Thyroid gland (tissue), 4 donors: ENCODE data around the gene HECTD4. TPM values are rescaled to one million over a fixed set of nuclear protein-coding genes. Genes with fewer than 3 reads are reported as not detected.
"Not testable (repeated sequence)": the region's sequence is repeated elsewhere in the genome, so short reads cannot be mapped to it uniquely, and the experiment has no call there.

Source experiments
- DNase-seq, 2 donors: peaks; one replicate each; pipeline ENCODE4 v3.0.0-alpha.2; 2019
- H3K27ac ChIP-seq, 3 donors: fragments of 200-600 bp; sonication (generic); 1 replicate in 2 of 3; 2 replicates in 1 of 3; pipeline ENCODE4 v1.5.1; 2016 to 2019; ENCODE audit warnings: mild to moderate bottlenecking in 1 of 3, moderate library complexity in 1 of 3
- H3K27me3 ChIP-seq: fragments of 200-600 bp; sonication (generic); one replicate; pipeline ENCODE4 v1.5.1; 2019
- H3K36me3 ChIP-seq, 2 donors: fragments of 200-600 bp; sonication (generic); one replicate each; pipeline ENCODE4 v1.5.1; 2016 to 2019
- H3K4me1 ChIP-seq, 2 donors: fragments of 200-600 bp; sonication (generic); one replicate each; pipeline ENCODE4 v1.5.1; 2017 to 2019
- H3K4me3 ChIP-seq, 3 donors: fragments of 200-600 bp; sonication (generic); replicated peaks in 1 of 3; 1 replicate in 2 of 3; 2 replicates in 1 of 3; pipeline ENCODE4 v1.5.1; 2016; ENCODE audit warnings: mild to moderate bottlenecking in 1 of 3
- H3K9me3 ChIP-seq: fragments of 200-600 bp; sonication (generic); one replicate; pipeline ENCODE4 v1.5.1; 2017
- POLR2A ChIP-seq, 2 donors: fragments of 450-650 bp; IDR thresholded peaks; one replicate each; pipeline ENCODE4 v1.6.1; 2017; ENCODE audit warnings: antibody characterized with exemption in 2 of 2, mild to moderate bottlenecking in 2 of 2, moderate library complexity in 1 of 2
- WGBS, 2 donors: methylation state at CpG; one replicate each; pipeline ENCODE4 v1.1.5; 2017; 5-methylcytosine and 5-hydroxymethylcytosine counted together
- intact Hi-C: fragments of 100-400 bp; cut with DNase I; formaldehyde crosslinking; loops from one replicate; pipeline ENCODE4 v1.15.1; 2023
- total RNA-seq, 4 donors: library from RNA; depleted of rRNA; stranded (reverse); fragments of >200 nt; gene quantifications; one replicate each; pipeline ENCODE4 v1.2.3, GENCODE V29; 2016
- TF ChIP-seq, protein P1 (sequence below), 6 experiments: fragments of 200-600 bp in 3 of 6; fragments of 450-650 bp in 3 of 6; sonication (generic) in 3 of 6; IDR thresholded peaks; one replicate each; pipeline ENCODE4 v1.5.1; 2016 to 2019; ENCODE audit warnings: antibody characterized with exemption in 6 of 6, mild to moderate bottlenecking in 2 of 6, inconsistent platforms in 1 of 6, moderate library complexity in 1 of 6

HECTD4 gene
- total RNA-seq, 4 donors from 2014 or later, result 68.5 to 115 (median 79.6) TPM

DNA sequence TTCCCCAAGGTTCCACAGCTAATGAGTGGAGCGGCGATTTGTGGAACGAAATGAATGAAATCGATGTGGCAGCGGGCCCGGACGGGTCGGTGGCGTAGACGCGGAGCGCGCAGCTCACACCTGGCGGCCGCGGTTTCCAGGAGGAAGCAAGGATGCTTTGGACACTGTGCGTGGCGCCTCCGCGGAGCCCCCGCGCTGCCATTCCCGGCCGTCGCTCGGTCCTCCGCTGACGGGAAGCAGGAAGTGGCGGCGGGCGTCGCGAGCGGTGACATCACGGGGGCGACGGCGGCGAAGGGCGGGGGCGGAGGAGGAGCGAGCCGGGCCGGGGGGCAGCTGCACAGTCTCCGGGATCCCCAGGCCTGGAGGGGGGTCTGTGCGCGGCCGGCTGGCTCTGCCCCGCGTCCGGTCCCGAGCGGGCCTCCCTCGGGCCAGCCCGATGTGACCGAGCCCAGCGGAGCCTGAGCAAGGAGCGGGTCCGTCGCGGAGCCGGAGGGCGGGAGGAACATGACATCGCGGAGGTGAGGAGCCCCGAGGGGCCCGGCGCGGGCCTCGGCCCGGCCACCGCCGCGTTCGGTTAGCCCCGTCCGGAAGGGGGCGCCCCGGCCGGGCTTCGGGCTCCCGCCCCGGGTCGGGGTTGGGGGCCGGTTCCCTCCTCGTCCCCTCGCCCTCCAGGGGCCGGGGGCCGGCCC is 36.5 kb upstream of the HECTD4 start, which contains the start of gene PTPN11:
TSS of gene PTPN11 (plus strand) at position 340 of the 689 bp plus-strand sequence. CDS start at position 505, 165 bp downstream.
- peak in 1 of 2 donors; percentile 87 for TF ChIP-seq POLR2A (IDR thresholded peaks at IDR 0.05)
- TF ChIP-seq, protein P1, sequence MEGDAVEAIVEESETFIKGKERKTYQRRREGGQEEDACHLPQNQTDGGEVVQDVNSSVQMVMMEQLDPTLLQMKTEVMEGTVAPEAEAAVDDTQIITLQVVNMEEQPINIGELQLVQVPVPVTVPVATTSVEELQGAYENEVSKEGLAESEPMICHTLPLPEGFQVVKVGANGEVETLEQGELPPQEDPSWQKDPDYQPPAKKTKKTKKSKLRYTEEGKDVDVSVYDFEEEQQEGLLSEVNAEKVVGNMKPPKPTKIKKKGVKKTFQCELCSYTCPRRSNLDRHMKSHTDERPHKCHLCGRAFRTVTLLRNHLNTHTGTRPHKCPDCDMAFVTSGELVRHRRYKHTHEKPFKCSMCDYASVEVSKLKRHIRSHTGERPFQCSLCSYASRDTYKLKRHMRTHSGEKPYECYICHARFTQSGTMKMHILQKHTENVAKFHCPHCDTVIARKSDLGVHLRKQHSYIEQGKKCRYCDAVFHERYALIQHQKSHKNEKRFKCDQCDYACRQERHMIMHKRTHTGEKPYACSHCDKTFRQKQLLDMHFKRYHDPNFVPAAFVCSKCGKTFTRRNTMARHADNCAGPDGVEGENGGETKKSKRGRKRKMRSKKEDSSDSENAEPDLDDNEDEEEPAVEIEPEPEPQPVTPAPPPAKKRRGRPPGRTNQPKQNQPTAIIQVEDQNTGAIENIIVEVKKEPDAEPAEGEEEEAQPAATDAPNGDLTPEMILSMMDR (IDR thresholded peaks at IDR 0.05), result peak in 3 of 6 experiments; percentile 21 to 45 (median 31)
- 0 to 1% methylated on average over 19 to 25 of the region's 89 CpGs for WGBS, 2 donors
- Histone ChIP-seq H3K9me3 (no peaks in the 10 kb centered on the region), H3K4me3 (peak within 1 kb of the TSS; percentile 44 to 99 (median 95)), H3K27ac (peak within 1 kb of the TSS; percentile 90 to 95 (median 92)), H3K36me3 (no peaks in the 10 kb centered on the region), H3K4me1 (peaks cover 15% of the 10 kb centered on the region in 2 donors), H3K27me3 (no peaks in the 10 kb centered on the region)
- intact Hi-C loops, result no loop called here
- DNase-seq, result peak; percentile 81 to 83

DNA sequence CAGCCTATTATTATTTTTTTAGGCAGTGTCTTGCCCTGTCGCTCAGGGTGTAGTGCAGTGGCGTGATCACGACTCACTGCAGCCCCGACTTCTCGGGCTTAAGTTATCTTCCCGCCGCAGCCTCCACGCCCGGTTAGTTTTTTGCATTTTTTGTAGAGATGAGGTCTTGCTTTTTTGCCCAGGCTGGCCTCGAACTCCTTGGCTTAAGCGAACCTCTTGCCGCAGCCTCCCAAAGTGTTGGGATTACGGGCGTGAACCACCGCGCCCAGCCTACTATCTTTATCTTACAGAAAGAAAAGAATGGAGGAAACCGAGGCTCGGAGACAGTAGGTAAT is 36.0 kb upstream of the HECTD4 start:
- WGBS, 2 donors, result 1 to 4% methylated on average over 18 of the region's 18 CpGs
- Histone ChIP-seq H3K27me3 (no peaks in the 10 kb centered on the region), H3K4me3 (peak overlapping the region; percentile 44 to 99 (median 95)), H3K4me1 (peaks cover 15% of the 10 kb centered on the region in 2 donors), H3K27ac (peak overlapping the region; percentile 90 to 95 (median 92)), H3K36me3 (no peaks in the 10 kb centered on the region), H3K9me3 (no peaks in the 10 kb centered on the region)
- TF ChIP-seq POLR2A (IDR thresholded peaks at IDR 0.05), result no peak
- no peak for DNase-seq
- intact Hi-C loops, result no loop called here

DNA sequence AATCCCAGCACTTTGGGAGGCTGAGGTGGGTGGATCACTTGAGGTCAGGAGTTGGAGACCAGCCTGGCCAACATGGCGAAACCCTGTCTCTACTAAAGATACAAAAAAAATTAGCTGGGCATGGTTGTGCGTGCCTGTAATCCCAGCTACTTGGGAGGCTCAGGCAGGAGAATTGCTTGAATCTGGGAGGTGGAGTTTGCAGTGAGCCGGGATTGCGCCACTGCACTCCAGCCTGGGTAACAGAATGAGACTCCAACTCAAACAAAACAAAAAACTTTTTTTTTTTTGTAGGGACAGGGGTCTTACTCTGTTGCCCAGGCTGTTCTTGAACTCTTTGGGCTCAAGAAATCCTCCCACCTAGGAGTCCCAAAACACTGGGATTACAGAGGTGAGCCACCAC is 33.2 kb upstream of the HECTD4 start:
- H3K27me3 ChIP-seq, H3K9me3 ChIP-seq, H3K27ac ChIP-seq, H3K36me3 ChIP-seq, DNase-seq, H3K4me3 ChIP-seq, intact Hi-C loops: not testable (repeated sequence)
- peaks cover 15% of the 10 kb centered on the region in 2 donors for H3K4me1 ChIP-seq
- 84 to 100% methylated on average over 4 of the region's 4 CpGs for WGBS, 2 donors

DNA sequence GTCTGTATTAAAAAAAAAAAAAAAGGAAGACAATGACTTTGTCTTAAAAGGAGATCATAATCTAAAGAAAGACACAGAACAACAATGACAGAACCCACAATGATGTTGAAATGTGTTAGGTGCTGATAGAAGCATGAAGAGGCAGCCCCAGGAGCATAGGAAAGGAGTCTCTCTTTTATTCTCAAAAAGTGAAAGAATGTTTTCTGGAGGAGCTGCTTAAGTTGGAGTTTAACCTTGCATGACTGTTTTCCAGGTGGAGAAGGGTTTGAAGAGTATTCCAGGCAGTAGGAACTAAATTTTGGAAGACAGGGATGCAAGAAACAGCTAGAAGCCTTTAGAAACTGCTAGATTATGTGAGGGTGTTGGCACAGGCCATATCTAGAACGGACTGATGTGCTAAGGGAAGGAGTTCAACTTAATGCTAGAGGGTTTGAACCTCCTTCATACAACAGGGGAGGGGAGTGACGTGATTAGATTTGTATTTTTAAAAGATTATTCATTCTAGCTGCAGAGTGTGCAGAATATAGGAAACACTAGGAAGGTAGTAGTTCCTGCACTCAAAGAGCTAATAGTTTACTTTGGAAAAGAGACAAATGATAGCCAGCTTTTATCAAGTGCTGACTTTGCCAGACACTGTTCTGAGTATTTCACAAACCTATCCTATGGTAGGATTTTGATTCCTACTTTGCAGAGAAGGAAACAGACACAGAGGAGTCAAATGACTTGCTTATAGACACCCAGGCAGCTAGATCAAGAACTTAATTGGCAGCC is 31.8 kb upstream of the HECTD4 start:
- H3K27ac ChIP-seq, result no peak overlapping the region
- no peak overlapping the region for H3K4me3 ChIP-seq
- H3K4me1 ChIP-seq, result peaks cover 5 to 7% of the 10 kb centered on the region in 2 donors
- 49 to 52% methylated on average over 2 of the region's 2 CpGs for WGBS, 2 donors
- H3K9me3 ChIP-seq, result no peaks in the 10 kb centered on the region
- intact Hi-C loops, result no loop called here
- TF ChIP-seq, protein P1 (IDR thresholded peaks at IDR 0.05), result no peak
- no peak for TF ChIP-seq POLR2A (IDR thresholded peaks at IDR 0.05)
- H3K27me3 ChIP-seq, result no peaks in the 10 kb centered on the region
- H3K36me3 ChIP-seq, result no peaks in the 10 kb centered on the region
- no peak for DNase-seq

DNA sequence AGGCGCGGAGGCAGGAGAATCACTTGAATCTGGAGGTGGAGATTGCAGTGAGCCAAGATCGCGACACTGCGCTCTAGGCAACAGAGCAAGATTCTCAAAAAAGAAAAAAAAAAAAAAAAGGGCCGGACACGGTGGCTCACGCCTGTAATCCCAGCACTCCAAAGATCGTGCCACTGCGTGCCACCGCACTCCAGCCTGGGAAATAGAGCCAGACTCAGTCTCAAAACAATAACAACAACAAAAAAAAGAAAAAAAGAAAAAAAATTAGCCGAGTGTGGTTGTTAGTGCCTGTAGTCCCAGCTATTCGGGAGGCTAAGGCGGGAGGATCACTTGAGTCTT is 27.6 kb upstream of the HECTD4 start:
- TF ChIP-seq, protein P1 (IDR thresholded peaks at IDR 0.05), result no peak
- no peak for TF ChIP-seq POLR2A (IDR thresholded peaks at IDR 0.05)
- Histone ChIP-seq H3K27me3 (no peaks in the 10 kb centered on the region), H3K36me3 (peaks cover 29 to 32% of the 10 kb centered on the region in 2 donors), H3K27ac (peak overlapping the region in 2 of 3 donors; percentile 78 to 99), H3K4me1 (peaks cover 0 to 14% of the 10 kb centered on the region in 2 donors), H3K4me3 (no peak overlapping the region), H3K9me3 (no peaks in the 10 kb centered on the region)
- intact Hi-C loops, result no loop called here
- WGBS, 2 donors, result 92 to 94% methylated on average over 14 of the region's 14 CpGs
- peak in 1 of 2 donors; percentile 3 for DNase-seq
